Astrocyte (in vitro differentiated cells and primary cell): Measurements from ENCODE around the gene SELENOS. TPM values are rescaled to one million over a fixed set of nuclear protein-coding genes. Genes with fewer than 3 reads are reported as not detected.

Source experiments
- DNase-seq: peaks from one replicate; pipeline ENCODE4 v3.0.0-alpha.2; 2010; ENCODE audit warnings: low read depth
- FAIRE-seq: peaks from 2 replicates; lab custom pipeline; 2011; peaks lifted over from hg19 to GRCh38; lab: Jason Lieb, UNC
- H2AFZ ChIP-seq: 2 replicates; pipeline ENCODE4 v1.6.0; 2012; ENCODE audit warnings: low read depth, low read length, inconsistent platforms
- H3K27ac ChIP-seq: 2 replicates; pipeline ENCODE4 v1.5.1; 2011; ENCODE audit warnings: low read depth, low read length, inconsistent platforms
- H3K27me3 ChIP-seq: 2 replicates; pipeline ENCODE4 v1.6.0; 2011; ENCODE audit warnings: low read length, inconsistent platforms; ENCODE audit not compliant: insufficient read depth
- H3K36me3 ChIP-seq: 2 replicates; pipeline ENCODE4 v1.5.1; 2011; ENCODE audit warnings: low read length, inconsistent platforms; ENCODE audit not compliant: insufficient read depth
- H3K4me1 ChIP-seq: 2 replicates; pipeline ENCODE4 v1.5.1; 2011; ENCODE audit warnings: low read length, inconsistent platforms; ENCODE audit not compliant: insufficient read depth
- H3K4me2 ChIP-seq: 2 replicates; pipeline ENCODE4 v1.6.0; 2012; ENCODE audit warnings: low read length, inconsistent platforms
- H3K4me3 ChIP-seq: 2 replicates; pipeline ENCODE4 v1.5.1; 2011; ENCODE audit warnings: low read depth, mild to moderate bottlenecking, low read length, inconsistent platforms; ENCODE audit not compliant: insufficient read depth
- H3K79me2 ChIP-seq: 2 replicates; pipeline ENCODE4 v1.6.0; 2012; ENCODE audit warnings: mild to moderate bottlenecking, low read length, inconsistent platforms; ENCODE audit not compliant: insufficient read depth
- H3K9ac ChIP-seq: 2 replicates; pipeline ENCODE4 v1.6.0; 2012; ENCODE audit warnings: mild to moderate bottlenecking, low read length, inconsistent platforms
- H3K9me3 ChIP-seq: 2 replicates; pipeline ENCODE4 v1.5.1; 2012; ENCODE audit warnings: low read depth, mild to moderate bottlenecking, low read length, inconsistent platforms; ENCODE audit not compliant: insufficient read depth
- H4K20me1 ChIP-seq: 2 replicates; pipeline ENCODE4 v1.6.0; 2012; ENCODE audit warnings: low read length, inconsistent platforms; ENCODE audit not compliant: insufficient read depth
- H3K27ac Mint-ChIP-seq: one replicate; pipeline ENCODE4 v1.8.0; 2021; ENCODE audit warnings: mild to moderate bottlenecking, mixed read lengths; ENCODE audit not compliant: unreplicated experiment
- H3K27me3 Mint-ChIP-seq: one replicate; pipeline ENCODE4 v1.8.0; 2021; ENCODE audit warnings: low read depth, mixed read lengths; ENCODE audit not compliant: unreplicated experiment
- H3K36me3 Mint-ChIP-seq: one replicate; pipeline ENCODE4 v1.8.0; 2021; ENCODE audit warnings: low read depth, mixed read lengths; ENCODE audit not compliant: unreplicated experiment
- H3K4me1 Mint-ChIP-seq: one replicate; pipeline ENCODE4 v1.8.0; 2021; ENCODE audit warnings: low read depth, mixed read lengths; ENCODE audit not compliant: unreplicated experiment
- H3K4me3 Mint-ChIP-seq: one replicate; pipeline ENCODE4 v1.8.0; 2021; ENCODE audit warnings: mild to moderate bottlenecking, moderate library complexity, mixed read lengths; ENCODE audit not compliant: unreplicated experiment
- H3K9me3 Mint-ChIP-seq: one replicate; pipeline ENCODE4 v1.8.0; 2021; ENCODE audit warnings: mild to moderate bottlenecking, mixed read lengths; ENCODE audit not compliant: unreplicated experiment
- CTCF ChIP-seq: IDR thresholded peaks from 2 replicates; pipeline ENCODE4 v1.5.1; 2011; ENCODE audit warnings: low read depth, mild to moderate bottlenecking, inconsistent platforms, low read length, moderate library complexity; ENCODE audit not compliant: insufficient read depth
- EZH2 ChIP-seq: IDR thresholded peaks from 2 replicates; pipeline ENCODE4 v1.6.1; 2012; ENCODE audit warnings: mild to moderate bottlenecking, low read length, inconsistent platforms; ENCODE audit not compliant: insufficient read depth
- total RNA-seq: library from RNA; stranded (reverse); gene quantifications from 2 replicates; pipeline ENCODE4 v1.2.1, GENCODE V29; 2021

SELENOS gene
- total RNA-seq, 1 donor from 2014 or later, result 71.2 TPM

GRCh38 chr15:101255051-101255395, 22.3 kb downstream of the SELENOS start:
- no peak for TF ChIP-seq EZH2
- TF ChIP-seq CTCF, result no peak
- H3K9me3 ChIP-seq, result no peaks in the 10 kb centered on the region
- Mint-ChIP-seq H3K36me3 (no peaks in the 10 kb centered on the region), H3K27ac (peak overlapping the region; percentile 12), H3K9me3 (no peaks in the 10 kb centered on the region), H3K27me3 (peaks cover 12% of the 10 kb centered on the region), H3K4me3 (no peak overlapping the region), H3K4me1 (peaks cover 13% of the 10 kb centered on the region)
- peak; percentile 29 for DNase-seq
- no peak overlapping the region for H3K27ac ChIP-seq
- H2AFZ ChIP-seq, result no peak overlapping the region
- H3K27me3 ChIP-seq, result no peaks in the 10 kb centered on the region
- no peak for FAIRE-seq
- peaks cover 11% of the 10 kb centered on the region for H3K79me2 ChIP-seq
- H4K20me1 ChIP-seq, result peaks cover 9% of the 10 kb centered on the region
- H3K4me3 ChIP-seq, result no peak overlapping the region
- no peak overlapping the region for H3K9ac ChIP-seq
- peaks cover 15% of the 10 kb centered on the region for H3K4me1 ChIP-seq
- no peak overlapping the region for H3K4me2 ChIP-seq
- H3K36me3 ChIP-seq, result no peaks in the 10 kb centered on the region

GRCh38 chr15:101254157-101255050, 22.9 kb downstream of the SELENOS start:
- H3K27me3 Mint-ChIP-seq, result peaks cover 12% of the 10 kb centered on the region
- Histone ChIP-seq H3K27me3 (no peaks in the 10 kb centered on the region), H4K20me1 (peaks cover 15% of the 10 kb centered on the region), H3K27ac (no peak overlapping the region), H3K9ac (no peak overlapping the region), H2AFZ (no peak overlapping the region), H3K36me3 (no peaks in the 10 kb centered on the region), H3K79me2 (peaks cover 17% of the 10 kb centered on the region), H3K4me1 (peaks cover 19% of the 10 kb centered on the region), H3K4me2 (no peak overlapping the region), H3K4me3 (no peak overlapping the region), H3K9me3 (no peaks in the 10 kb centered on the region)
- FAIRE-seq (no peak), DNase-seq (no peak)
- TF ChIP-seq EZH2 (no peak), CTCF (no peak)
- H3K4me1 Mint-ChIP-seq, result peaks cover 18% of the 10 kb centered on the region
- H3K27ac Mint-ChIP-seq, result peak overlapping the region; percentile 12
- H3K9me3 Mint-ChIP-seq, result no peaks in the 10 kb centered on the region
- H3K4me3 Mint-ChIP-seq, result no peak overlapping the region
- no peaks in the 10 kb centered on the region for H3K36me3 Mint-ChIP-seq

- H3K9ac ChIP-seq, result peak overlapping the region; percentile 85
- peaks cover 2% of the 10 kb centered on the region for H3K27me3 Mint-ChIP-seq
- no peaks in the 10 kb centered on the region for H3K9me3 ChIP-seq
- peaks cover 21% of the 10 kb centered on the region for H3K4me1 Mint-ChIP-seq
- peak overlapping the region; percentile 75 for H3K4me3 ChIP-seq
- H3K27ac ChIP-seq, result peak overlapping the region; percentile 65
- FAIRE-seq (no peak), DNase-seq (no peak)
- no peak overlapping the region for H2AFZ ChIP-seq
- peak overlapping the region; percentile 75 for H3K27ac Mint-ChIP-seq
- no peak for TF ChIP-seq CTCF
- no peak for TF ChIP-seq EZH2
- H4K20me1 ChIP-seq, result peaks cover 30% of the 10 kb centered on the region
- no peaks in the 10 kb centered on the region for H3K36me3 Mint-ChIP-seq
- peaks cover 24% of the 10 kb centered on the region for H3K4me1 ChIP-seq
- peaks cover 6% of the 10 kb centered on the region for H3K36me3 ChIP-seq
- peak overlapping the region; percentile 92 for H3K4me3 Mint-ChIP-seq
- H3K27me3 ChIP-seq, result no peaks in the 10 kb centered on the region
- peaks cover 33% of the 10 kb centered on the region for H3K79me2 ChIP-seq
- no peaks in the 10 kb centered on the region for H3K9me3 Mint-ChIP-seq
- peak overlapping the region; percentile 92 for H3K4me2 ChIP-seq
These were observed 24.4 kb downstream of the SELENOS start for GRCh38 chr15:101252836-101253235.
